Liver (tissue), 9 donors: ENCODE measurements around the gene VEGFB. TPM values are rescaled to one million over a fixed set of nuclear protein-coding genes. Genes with fewer than 3 reads are reported as not detected.

Experiments
- DNase-seq: peaks from one replicate; pipeline ENCODE4 v3.0.0-alpha.2; 2017; ENCODE audit warnings: low spot score
- H3K27ac ChIP-seq, 2 donors: one replicate each; pipeline ENCODE4 v1.7.0; 2013; ENCODE audit warnings: inconsistent platforms in 2 of 2, low read length in 2 of 2, control low read depth in 1 of 2, low read depth in 1 of 2, mild to moderate bottlenecking in 1 of 2
- H3K27me3 ChIP-seq, 4 donors: one replicate each; pipeline versions ENCODE4 v1.6.1 to v1.7.0; 2013; ENCODE audit warnings: low read length in 3 of 4, inconsistent platforms in 1 of 4, mild to moderate bottlenecking in 1 of 4, moderate library complexity in 1 of 4; ENCODE audit not compliant: control insufficient read depth in 4 of 4, insufficient read depth in 4 of 4
- H3K36me3 ChIP-seq, 4 donors: one replicate each; pipeline versions ENCODE4 v1.6.1 to v1.7.0; 2013; ENCODE audit warnings: low read length in 3 of 4, mild to moderate bottlenecking in 3 of 4, low read depth in 1 of 4, moderate library complexity in 1 of 4; ENCODE audit not compliant: control insufficient read depth in 4 of 4, insufficient read depth in 3 of 4
- H3K4me1 ChIP-seq, 4 donors: one replicate each; pipeline versions ENCODE4 v1.6.1 to v1.7.0; 2013; ENCODE audit warnings: low read length in 3 of 4, mild to moderate bottlenecking in 3 of 4, moderate library complexity in 1 of 4; ENCODE audit not compliant: control insufficient read depth in 4 of 4, insufficient read depth in 4 of 4
- H3K4me3 ChIP-seq, 3 donors: one replicate each; pipeline versions ENCODE4 v1.6.1 to v1.7.0; 2013; ENCODE audit warnings: low read length in 3 of 3, control low read depth in 1 of 3, low read depth in 1 of 3, mild to moderate bottlenecking in 1 of 3
- H3K9ac ChIP-seq, 2 donors: one replicate each; pipeline ENCODE4 v1.7.0; 2013; ENCODE audit warnings: low read length in 2 of 2, mild to moderate bottlenecking in 2 of 2, moderate library complexity in 2 of 2, control low read depth in 1 of 2, low read depth in 1 of 2
- H3K9me3 ChIP-seq, 4 donors: one replicate each; pipeline versions ENCODE4 v1.6.1 to v1.7.0; 2013; ENCODE audit warnings: low read length in 3 of 4; ENCODE audit not compliant: control insufficient read depth in 4 of 4
- GABPA ChIP-seq, 2 donors: IDR thresholded peaks in 1 of 2; conservative IDR thresholded peaks in 1 of 2; 2 replicates each; pipeline ENCODE4 v1.6.1; 2016; ENCODE audit warnings: antibody characterized with exemption in 2 of 2, mild to moderate bottlenecking in 1 of 2, moderate library complexity in 1 of 2
- HNF4G ChIP-seq: IDR thresholded peaks from 2 replicates; pipeline ENCODE4 v1.6.1; 2016; ENCODE audit warnings: antibody characterized with exemption
- JUND ChIP-seq, 2 donors: IDR thresholded peaks; 2 replicates each; pipeline ENCODE4 v1.6.1; 2016; ENCODE audit warnings: antibody characterized with exemption in 2 of 2
- NR2F2 ChIP-seq: IDR thresholded peaks from 2 replicates; pipeline ENCODE4 v1.6.1; 2016; ENCODE audit warnings: antibody characterized with exemption
- RAD21 ChIP-seq, 2 donors: IDR thresholded peaks; 2 replicates each; pipeline ENCODE4 v1.6.1; 2016; ENCODE audit warnings: antibody characterized with exemption in 2 of 2, mild to moderate bottlenecking in 2 of 2
- RXRA ChIP-seq, 2 donors: IDR thresholded peaks; 2 replicates each; pipeline ENCODE4 v1.6.1; 2017 to 2018; ENCODE audit warnings: antibody characterized with exemption in 2 of 2, mild to moderate bottlenecking in 1 of 2
- SP1 ChIP-seq: IDR thresholded peaks from 2 replicates; pipeline ENCODE4 v1.6.1; 2018; ENCODE audit warnings: antibody characterized with exemption, mild to moderate bottlenecking
- TAF1 ChIP-seq: conservative IDR thresholded peaks from 2 replicates; pipeline ENCODE4 v1.6.1; 2016; ENCODE audit warnings: antibody characterized with exemption, mild to moderate bottlenecking
- WGBS: extraction: QIAGEN DNeasy Blood & Tissue Kit; methylation state at CpG from one replicate; pipeline ENCODE4 v1.1.7; 2013; 5-methylcytosine and 5-hydroxymethylcytosine counted together
- polyA plus RNA-seq, 2 donors: library from polyadenylated mRNA; stranded (reverse) in 1 of 2; unstranded in 1 of 2; fragments of 200-250 nt in 1 of 2; fragments of >200 nt in 1 of 2; fragmentation: Nextera tagmentation in 1 of 2; extraction: Ambion mirVana in 1 of 2; gene quantifications; one replicate each; pipeline versions ENCODE4 v1.2.1 to v1.2.3, GENCODE V29; 2013 to 2015
- total RNA-seq, 2 donors: library from RNA; depleted of rRNA; stranded (reverse); fragments of >200 nt; gene quantifications; one replicate each; pipeline ENCODE4 v1.2.3, GENCODE V29; 2014
- TF ChIP-seq, protein P1 (sequence below): IDR thresholded peaks from 2 replicates; pipeline ENCODE4 v1.6.1; 2016; ENCODE audit warnings: antibody characterized with exemption
- TF ChIP-seq, protein P2 (sequence below): IDR thresholded peaks from 2 replicates; pipeline ENCODE4 v1.6.1; 2016; ENCODE audit warnings: antibody characterized with exemption
- TF ChIP-seq, protein P3 (sequence below): IDR thresholded peaks from 2 replicates; pipeline ENCODE4 v1.6.1; 2016; ENCODE audit warnings: antibody characterized with exemption, mild to moderate bottlenecking
- TF ChIP-seq, protein P4 (sequence below): fragments of 150-350 bp; IDR thresholded peaks from 2 replicates; pipeline ENCODE4 v1.5.1; 2017; ENCODE audit warnings: improper control_type of control experiment, low read depth, low read length; ENCODE audit not compliant: missing input control
- donor health status: healthy.
- donor health status: healthy.
- donor health status: healthy.
- donor health status: healthy.
- donor health status: healthy.

The VEGFB gene
- total and polyA plus RNA-seq, 4 donors = 3.6 to 17.3 (median 10.7) TPM

DNA sequence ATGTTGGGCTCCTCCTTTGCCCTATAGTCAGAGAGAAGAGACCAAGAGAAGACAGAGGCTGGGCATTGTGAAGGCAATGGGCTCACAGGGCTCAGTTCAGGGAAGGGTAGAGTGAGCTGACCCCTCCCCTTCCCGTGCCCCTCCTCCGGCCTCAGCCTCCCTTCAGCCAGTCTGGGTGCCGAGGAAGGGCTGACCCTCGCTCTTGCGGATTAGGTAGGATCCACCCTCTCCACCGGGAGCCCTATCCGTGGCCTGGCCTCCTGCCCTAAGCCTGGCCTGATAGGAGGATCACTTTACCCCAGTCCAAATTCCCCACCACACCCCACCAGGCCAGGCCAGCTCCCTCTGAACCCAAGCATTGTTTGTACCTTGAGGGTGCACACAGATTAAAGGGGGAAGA lies 14.2 kb downstream of the VEGFB start (continued):
- TF ChIP-seq HNF4G (no peak), TAF1 (no peak), JUND (IDR thresholded peaks at IDR 0.05) (no peak)
- TF ChIP-seq, protein P1, sequence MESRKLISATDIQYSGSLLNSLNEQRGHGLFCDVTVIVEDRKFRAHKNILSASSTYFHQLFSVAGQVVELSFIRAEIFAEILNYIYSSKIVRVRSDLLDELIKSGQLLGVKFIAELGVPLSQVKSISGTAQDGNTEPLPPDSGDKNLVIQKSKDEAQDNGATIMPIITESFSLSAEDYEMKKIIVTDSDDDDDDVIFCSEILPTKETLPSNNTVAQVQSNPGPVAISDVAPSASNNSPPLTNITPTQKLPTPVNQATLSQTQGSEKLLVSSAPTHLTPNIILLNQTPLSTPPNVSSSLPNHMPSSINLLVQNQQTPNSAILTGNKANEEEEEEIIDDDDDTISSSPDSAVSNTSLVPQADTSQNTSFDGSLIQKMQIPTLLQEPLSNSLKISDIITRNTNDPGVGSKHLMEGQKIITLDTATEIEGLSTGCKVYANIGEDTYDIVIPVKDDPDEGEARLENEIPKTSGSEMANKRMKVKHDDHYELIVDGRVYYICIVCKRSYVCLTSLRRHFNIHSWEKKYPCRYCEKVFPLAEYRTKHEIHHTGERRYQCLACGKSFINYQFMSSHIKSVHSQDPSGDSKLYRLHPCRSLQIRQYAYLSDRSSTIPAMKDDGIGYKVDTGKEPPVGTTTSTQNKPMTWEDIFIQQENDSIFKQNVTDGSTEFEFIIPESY = no peak

DNA sequence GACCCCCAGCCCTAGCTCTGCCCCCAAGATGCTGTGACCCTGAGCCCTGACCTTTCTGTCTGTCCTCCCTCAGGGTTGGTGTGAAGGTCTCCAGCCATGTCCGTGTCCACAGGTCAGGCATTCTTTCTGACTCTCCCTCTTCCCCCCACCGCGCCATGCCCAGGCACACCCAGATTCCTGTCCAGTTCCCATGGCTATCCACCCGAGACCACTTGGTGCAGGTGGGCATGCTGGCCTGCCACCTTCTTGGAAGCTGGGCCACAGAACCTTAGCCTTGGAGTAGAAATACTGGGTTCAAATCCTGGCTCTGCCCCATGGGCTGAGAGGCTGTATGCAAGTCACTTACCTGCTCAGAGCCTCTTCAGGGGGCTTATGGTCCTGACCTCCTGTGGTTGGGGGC lies 14.7 kb downstream of the VEGFB start:
- peaks cover 10 to 64% (median 48%) of the 10 kb centered on the region in 4 donors for H3K4me1 ChIP-seq
- no peak overlapping the region for H3K9ac ChIP-seq
- 93% methylated on average over 4 of the region's 4 CpGs for WGBS
- H3K27me3 ChIP-seq = no peaks in the 10 kb centered on the region
- TF ChIP-seq, protein P2, sequence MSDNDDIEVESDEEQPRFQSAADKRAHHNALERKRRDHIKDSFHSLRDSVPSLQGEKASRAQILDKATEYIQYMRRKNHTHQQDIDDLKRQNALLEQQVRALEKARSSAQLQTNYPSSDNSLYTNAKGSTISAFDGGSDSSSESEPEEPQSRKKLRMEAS = no peak
- TF ChIP-seq, protein P3, sequence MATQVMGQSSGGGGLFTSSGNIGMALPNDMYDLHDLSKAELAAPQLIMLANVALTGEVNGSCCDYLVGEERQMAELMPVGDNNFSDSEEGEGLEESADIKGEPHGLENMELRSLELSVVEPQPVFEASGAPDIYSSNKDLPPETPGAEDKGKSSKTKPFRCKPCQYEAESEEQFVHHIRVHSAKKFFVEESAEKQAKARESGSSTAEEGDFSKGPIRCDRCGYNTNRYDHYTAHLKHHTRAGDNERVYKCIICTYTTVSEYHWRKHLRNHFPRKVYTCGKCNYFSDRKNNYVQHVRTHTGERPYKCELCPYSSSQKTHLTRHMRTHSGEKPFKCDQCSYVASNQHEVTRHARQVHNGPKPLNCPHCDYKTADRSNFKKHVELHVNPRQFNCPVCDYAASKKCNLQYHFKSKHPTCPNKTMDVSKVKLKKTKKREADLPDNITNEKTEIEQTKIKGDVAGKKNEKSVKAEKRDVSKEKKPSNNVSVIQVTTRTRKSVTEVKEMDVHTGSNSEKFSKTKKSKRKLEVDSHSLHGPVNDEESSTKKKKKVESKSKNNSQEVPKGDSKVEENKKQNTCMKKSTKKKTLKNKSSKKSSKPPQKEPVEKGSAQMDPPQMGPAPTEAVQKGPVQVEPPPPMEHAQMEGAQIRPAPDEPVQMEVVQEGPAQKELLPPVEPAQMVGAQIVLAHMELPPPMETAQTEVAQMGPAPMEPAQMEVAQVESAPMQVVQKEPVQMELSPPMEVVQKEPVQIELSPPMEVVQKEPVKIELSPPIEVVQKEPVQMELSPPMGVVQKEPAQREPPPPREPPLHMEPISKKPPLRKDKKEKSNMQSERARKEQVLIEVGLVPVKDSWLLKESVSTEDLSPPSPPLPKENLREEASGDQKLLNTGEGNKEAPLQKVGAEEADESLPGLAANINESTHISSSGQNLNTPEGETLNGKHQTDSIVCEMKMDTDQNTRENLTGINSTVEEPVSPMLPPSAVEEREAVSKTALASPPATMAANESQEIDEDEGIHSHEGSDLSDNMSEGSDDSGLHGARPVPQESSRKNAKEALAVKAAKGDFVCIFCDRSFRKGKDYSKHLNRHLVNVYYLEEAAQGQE = no peak
- TF ChIP-seq HNF4G (no peak), SP1 (no peak), GABPA (IDR thresholded peaks at IDR 0.05 in 1 of 2, conservative IDR thresholded peaks at IDR 0.05 in 1 of 2) (no peak), RAD21 (IDR thresholded peaks at IDR 0.05) (no peak), RXRA (IDR thresholded peaks at IDR 0.05) (no peak), NR2F2 (no peak)
- TF ChIP-seq, protein P4, sequence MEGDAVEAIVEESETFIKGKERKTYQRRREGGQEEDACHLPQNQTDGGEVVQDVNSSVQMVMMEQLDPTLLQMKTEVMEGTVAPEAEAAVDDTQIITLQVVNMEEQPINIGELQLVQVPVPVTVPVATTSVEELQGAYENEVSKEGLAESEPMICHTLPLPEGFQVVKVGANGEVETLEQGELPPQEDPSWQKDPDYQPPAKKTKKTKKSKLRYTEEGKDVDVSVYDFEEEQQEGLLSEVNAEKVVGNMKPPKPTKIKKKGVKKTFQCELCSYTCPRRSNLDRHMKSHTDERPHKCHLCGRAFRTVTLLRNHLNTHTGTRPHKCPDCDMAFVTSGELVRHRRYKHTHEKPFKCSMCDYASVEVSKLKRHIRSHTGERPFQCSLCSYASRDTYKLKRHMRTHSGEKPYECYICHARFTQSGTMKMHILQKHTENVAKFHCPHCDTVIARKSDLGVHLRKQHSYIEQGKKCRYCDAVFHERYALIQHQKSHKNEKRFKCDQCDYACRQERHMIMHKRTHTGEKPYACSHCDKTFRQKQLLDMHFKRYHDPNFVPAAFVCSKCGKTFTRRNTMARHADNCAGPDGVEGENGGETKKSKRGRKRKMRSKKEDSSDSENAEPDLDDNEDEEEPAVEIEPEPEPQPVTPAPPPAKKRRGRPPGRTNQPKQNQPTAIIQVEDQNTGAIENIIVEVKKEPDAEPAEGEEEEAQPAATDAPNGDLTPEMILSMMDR = no peak
- H3K9me3 ChIP-seq = no peaks in the 10 kb centered on the region
- H3K4me3 ChIP-seq = no peak overlapping the region
- no peak overlapping the region for H3K27ac ChIP-seq
- peaks cover 0 to under 1% (median under 1%) of the 10 kb centered on the region in 4 donors for H3K36me3 ChIP-seq
- no peak for DNase-seq
